Measurements from ENCODE around the gene BMP10. TPM values are rescaled to one million over a fixed set of nuclear protein-coding genes. Genes with fewer than 3 reads are reported as not detected.

The BMP10 gene
- total and polyA plus RNA-seq, 10 of the 15 experiments (the other 5 are each of a cell fraction or from before 2014, with no cell fraction given): 0.04 TPM; not detected in 9

DNA sequence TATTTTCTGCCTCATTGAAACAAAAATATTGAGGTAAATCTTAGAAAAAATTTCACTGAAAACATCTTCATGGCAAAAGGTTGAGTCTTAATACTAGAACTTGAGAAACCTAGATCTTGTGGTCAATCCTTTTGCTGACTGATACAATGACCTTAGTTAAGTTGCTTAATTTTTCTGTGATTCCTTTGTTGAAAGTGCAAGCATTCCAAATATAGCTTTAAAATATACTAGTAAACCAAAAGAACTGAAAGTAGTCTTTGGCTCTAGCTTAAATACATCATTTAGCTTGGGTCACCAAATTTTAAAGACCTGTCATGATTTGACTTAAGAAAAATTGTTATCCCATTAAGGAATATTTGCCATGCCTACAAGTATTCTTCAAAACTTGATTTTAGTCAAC lies 16.7 kb downstream of the BMP10 start:
- Histone ChIP-seq H3K4me1 (ENCODE audit: control insufficient read depth, insufficient read depth, low read length) (no peaks in the 10 kb centered on the region), H3K9ac (ENCODE audit: control insufficient read depth, insufficient read depth, low read length) (no peak overlapping the region), H3K27me3 (replicated peaks in 1 of 2; ENCODE audit: control insufficient read depth in 2 of 2, insufficient read depth in 2 of 2, low read length in 1 of 2) (peaks cover 2 to 7% of the 10 kb centered on the region in 2 experiments; a peak in 3 of 4 replicates), H3K27ac (ENCODE audit: control insufficient read depth, insufficient read depth) (no peak overlapping the region), H3K4me3 (no peak overlapping the region), H3K9me3 (replicated peaks; ENCODE audit: control insufficient read depth, insufficient read depth, low read length) (no peaks in the 10 kb centered on the region), H3K36me3 (ENCODE audit: control insufficient read depth in 2 of 2, insufficient read depth in 2 of 2, low read length in 1 of 2) (no peaks in the 10 kb centered on the region), H3K79me2 (ENCODE audit: control insufficient read depth, insufficient read depth, low read length) (no peaks in the 10 kb centered on the region), H3K4me2 (ENCODE audit: control insufficient read depth, insufficient read depth) (no peak overlapping the region), H4K20me1 (ENCODE audit: control insufficient read depth, insufficient read depth) (no peaks in the 10 kb centered on the region), H2AFZ (ENCODE audit: control insufficient read depth, low read depth, low read length) (no peak overlapping the region)
- ChIA-PET CTCF (interaction anchor here (1.9 to 3.2 kb wide), 2 partner anchors 16 to 18 kb away, joined by 9 read pairs; no protein-coding TSS in a partner anchor), SMC1A (ENCODE audit: uncharacterized antibody, unreplicated experiment) (interaction anchor here (1.4 to 1.5 kb wide), 2 partner anchors 32 to 63 kb away, joined by 3 read pairs; no protein-coding TSS in a partner anchor), RAD21 (ENCODE audit: unreplicated experiment) (no interaction called here), POLR2A (no interaction called here)
- no TSS peak for BruUV-seq (replicated peaks)
- TF ChIP-seq YBX1 (IDR thresholded peaks at IDR 0.05) (no peak), POLR2A (IDR thresholded peaks at IDR 0.05; ENCODE audit: low read depth, low read length) (no peak), ZNF622 (IDR thresholded peaks at IDR 0.05) (no peak), TCF3 (IDR thresholded peaks at IDR 0.05; ENCODE audit: borderline replicate concordance, insufficient read depth, low read depth, low read length) (no peak), ZNF24 (IDR thresholded peaks at IDR 0.05) (no peak), RFX5 (IDR thresholded peaks at IDR 0.05; ENCODE audit: low read depth, low read length) (no peak), MXI1 (IDR thresholded peaks at IDR 0.05; ENCODE audit: low read depth, low read length) (no peak), ESRRA (IDR thresholded peaks at IDR 0.05; ENCODE audit: low read length) (no peak), MTA3 (IDR thresholded peaks at IDR 0.05; ENCODE audit: borderline replicate concordance, low read length) (no peak), ETV6 (conservative IDR thresholded peaks at IDR 0.05 in 1 of 2, IDR thresholded peaks at IDR 0.05 in 1 of 2; ENCODE audit: borderline replicate concordance in 1 of 2, low read depth in 1 of 2) (no peak), NR2C2 (IDR thresholded peaks at IDR 0.05; ENCODE audit: borderline replicate concordance, control insufficient read depth, insufficient read length, low read depth) (no peak), NR2C1 (IDR thresholded peaks at IDR 0.05) (no peak), ZSCAN29 (IDR thresholded peaks at IDR 0.05) (no peak), PAX8 (IDR thresholded peaks at IDR 0.05) (no peak)
- TF ChIP-seq, protein P1, sequence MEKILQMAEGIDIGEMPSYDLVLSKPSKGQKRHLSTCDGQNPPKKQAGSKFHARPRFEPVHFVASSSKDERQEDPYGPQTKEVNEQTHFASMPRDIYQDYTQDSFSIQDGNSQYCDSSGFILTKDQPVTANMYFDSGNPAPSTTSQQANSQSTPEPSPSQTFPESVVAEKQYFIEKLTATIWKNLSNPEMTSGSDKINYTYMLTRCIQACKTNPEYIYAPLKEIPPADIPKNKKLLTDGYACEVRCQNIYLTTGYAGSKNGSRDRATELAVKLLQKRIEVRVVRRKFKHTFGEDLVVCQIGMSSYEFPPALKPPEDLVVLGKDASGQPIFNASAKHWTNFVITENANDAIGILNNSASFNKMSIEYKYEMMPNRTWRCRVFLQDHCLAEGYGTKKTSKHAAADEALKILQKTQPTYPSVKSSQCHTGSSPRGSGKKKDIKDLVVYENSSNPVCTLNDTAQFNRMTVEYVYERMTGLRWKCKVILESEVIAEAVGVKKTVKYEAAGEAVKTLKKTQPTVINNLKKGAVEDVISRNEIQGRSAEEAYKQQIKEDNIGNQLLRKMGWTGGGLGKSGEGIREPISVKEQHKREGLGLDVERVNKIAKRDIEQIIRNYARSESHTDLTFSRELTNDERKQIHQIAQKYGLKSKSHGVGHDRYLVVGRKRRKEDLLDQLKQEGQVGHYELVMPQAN (conservative IDR thresholded peaks at IDR 0.05): no peak
- TF ChIP-seq, protein P2, sequence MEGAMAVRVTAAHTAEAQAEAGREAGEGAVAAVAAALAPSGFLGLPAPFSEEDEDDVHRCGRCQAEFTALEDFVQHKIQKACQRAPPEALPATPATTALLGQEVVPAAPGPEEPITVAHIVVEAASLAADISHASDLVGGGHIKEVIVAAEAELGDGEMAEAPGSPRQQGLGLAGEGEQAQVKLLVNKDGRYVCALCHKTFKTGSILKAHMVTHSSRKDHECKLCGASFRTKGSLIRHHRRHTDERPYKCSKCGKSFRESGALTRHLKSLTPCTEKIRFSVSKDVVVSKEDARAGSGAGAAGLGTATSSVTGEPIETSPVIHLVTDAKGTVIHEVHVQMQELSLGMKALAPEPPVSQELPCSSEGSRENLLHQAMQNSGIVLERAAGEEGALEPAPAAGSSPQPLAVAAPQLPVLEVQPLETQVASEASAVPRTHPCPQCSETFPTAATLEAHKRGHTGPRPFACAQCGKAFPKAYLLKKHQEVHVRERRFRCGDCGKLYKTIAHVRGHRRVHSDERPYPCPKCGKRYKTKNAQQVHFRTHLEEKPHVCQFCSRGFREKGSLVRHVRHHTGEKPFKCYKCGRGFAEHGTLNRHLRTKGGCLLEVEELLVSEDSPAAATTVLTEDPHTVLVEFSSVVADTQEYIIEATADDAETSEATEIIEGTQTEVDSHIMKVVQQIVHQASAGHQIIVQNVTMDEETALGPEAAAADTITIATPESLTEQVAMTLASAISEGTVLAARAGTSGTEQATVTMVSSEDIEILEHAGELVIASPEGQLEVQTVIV (IDR thresholded peaks at IDR 0.05; ENCODE audit: borderline replicate concordance, partially characterized antibody): no peak
- TF ChIP-seq, protein P3, sequence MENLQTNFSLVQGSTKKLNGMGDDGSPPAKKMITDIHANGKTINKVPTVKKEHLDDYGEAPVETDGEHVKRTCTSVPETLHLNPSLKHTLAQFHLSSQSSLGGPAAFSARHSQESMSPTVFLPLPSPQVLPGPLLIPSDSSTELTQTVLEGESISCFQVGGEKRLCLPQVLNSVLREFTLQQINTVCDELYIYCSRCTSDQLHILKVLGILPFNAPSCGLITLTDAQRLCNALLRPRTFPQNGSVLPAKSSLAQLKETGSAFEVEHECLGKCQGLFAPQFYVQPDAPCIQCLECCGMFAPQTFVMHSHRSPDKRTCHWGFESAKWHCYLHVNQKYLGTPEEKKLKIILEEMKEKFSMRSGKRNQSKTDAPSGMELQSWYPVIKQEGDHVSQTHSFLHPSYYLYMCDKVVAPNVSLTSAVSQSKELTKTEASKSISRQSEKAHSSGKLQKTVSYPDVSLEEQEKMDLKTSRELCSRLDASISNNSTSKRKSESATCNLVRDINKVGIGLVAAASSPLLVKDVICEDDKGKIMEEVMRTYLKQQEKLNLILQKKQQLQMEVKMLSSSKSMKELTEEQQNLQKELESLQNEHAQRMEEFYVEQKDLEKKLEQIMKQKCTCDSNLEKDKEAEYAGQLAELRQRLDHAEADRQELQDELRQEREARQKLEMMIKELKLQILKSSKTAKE (IDR thresholded peaks at IDR 0.05; ENCODE audit: low read depth, poor library complexity, severe bottlenecking): no peak
- TF ChIP-seq, protein P4, sequence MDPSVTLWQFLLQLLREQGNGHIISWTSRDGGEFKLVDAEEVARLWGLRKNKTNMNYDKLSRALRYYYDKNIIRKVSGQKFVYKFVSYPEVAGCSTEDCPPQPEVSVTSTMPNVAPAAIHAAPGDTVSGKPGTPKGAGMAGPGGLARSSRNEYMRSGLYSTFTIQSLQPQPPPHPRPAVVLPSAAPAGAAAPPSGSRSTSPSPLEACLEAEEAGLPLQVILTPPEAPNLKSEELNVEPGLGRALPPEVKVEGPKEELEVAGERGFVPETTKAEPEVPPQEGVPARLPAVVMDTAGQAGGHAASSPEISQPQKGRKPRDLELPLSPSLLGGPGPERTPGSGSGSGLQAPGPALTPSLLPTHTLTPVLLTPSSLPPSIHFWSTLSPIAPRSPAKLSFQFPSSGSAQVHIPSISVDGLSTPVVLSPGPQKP (IDR thresholded peaks at IDR 0.05; ENCODE audit: low read depth, low read length): no peak
- TF ChIP-seq, protein P5, sequence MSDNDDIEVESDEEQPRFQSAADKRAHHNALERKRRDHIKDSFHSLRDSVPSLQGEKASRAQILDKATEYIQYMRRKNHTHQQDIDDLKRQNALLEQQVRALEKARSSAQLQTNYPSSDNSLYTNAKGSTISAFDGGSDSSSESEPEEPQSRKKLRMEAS (IDR thresholded peaks at IDR 0.05; ENCODE audit: low read depth, low read length): no peak
- in situ Hi-C loops (cut with MboI): no loop called here
- FAIRE-seq: no peak
- intact Hi-C loops (cut with micrococcal nuclease; ENCODE audit: unreplicated experiment): no loop called here
- DNase-seq (ENCODE audit: low read depth, low spot score): no peak
- ATAC-seq: no peak

Data from GM12878 (cell line).